Measurements from ENCODE around the gene MGAT4B. TPM values are rescaled to one million over a fixed set of nuclear protein-coding genes. Genes with fewer than 3 reads are reported as not detected.
A peak's percentile ranks its signal among the peaks of the same experiment; 100 is the strongest.

MGAT4B gene
- polyA plus RNA-seq, 2 of the 4 experiments (the other 2 are of a cell fraction), result 57.4 to 166 TPM

DNA sequence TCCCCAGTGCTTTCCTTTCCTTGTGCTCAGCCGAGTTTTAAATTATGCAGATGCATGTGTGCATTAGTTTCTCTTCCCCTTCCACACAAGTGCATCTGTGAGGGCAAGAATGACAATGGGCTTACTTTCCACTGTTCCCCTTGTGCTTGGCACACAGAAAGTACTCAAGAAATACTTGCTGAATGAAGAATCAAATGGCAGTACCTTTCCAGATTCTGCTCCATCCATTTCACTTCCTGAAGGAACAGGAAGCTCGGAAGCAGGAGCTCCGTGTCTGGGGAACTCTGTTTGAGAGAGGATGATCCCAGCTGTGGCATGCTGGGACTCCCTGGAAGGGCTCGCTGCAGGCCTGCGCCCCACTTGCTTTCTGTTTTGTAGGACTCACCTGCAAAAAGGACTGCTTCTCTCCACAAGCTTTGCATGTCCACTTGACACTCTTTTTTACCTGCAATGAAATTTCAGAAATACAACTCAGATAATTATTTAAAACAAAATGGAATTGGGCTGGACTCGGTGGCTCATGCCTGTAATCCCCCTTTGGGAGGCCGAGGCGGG, 46.4 kb upstream of the MGAT4B start:
- ChIA-PET POLR2A (no interaction called here), CTCF (interaction anchor here (0.8 to 1.0 kb wide), 2 partner anchors 20 to 52 kb away, joined by 3 read pairs; no protein-coding TSS in a partner anchor)
- ATAC-seq, result no peak
- WGBS (ENCODE audit: missing lambda C conversion rate), result 85% methylated on average over 8 of the region's 8 CpGs
- peaks cover 3% of the 10 kb centered on the region; the same call in 1 of the 3 replicates for H3K4me1 ChIP-seq
- no peak overlapping the region for H3K27ac ChIP-seq
- H3K9me3 ChIP-seq, result no peaks in the 10 kb centered on the region
- no peak for FAIRE-seq
- DNase-seq (ENCODE audit: low read depth in 1 of 2, low spot score in 1 of 2), result no peak
- no peak for TF ChIP-seq MAZ (IDR thresholded peaks at IDR 0.05; ENCODE audit: borderline replicate concordance, low read depth, low read length)
- TF ChIP-seq HOXB13 (CRISPR knock-in tag; IDR thresholded peaks at IDR 0.05; ENCODE audit: low read depth), result no peak
- no peak for TF ChIP-seq RAD21 (conservative IDR thresholded peaks at IDR 0.05 in 1 of 2, IDR thresholded peaks at IDR 0.05 in 1 of 2)
- TF ChIP-seq SMC3 (IDR thresholded peaks at IDR 0.05), result no peak
- TF ChIP-seq HOXA7 (CRISPR knock-in tag; IDR thresholded peaks at IDR 0.05), result no peak
- TF ChIP-seq ZSCAN20 (CRISPR knock-in tag; IDR thresholded peaks at IDR 0.05), result no peak
- TF ChIP-seq RNF2 (IDR thresholded peaks at IDR 0.05; ENCODE audit: borderline replicate concordance, low read depth), result no peak
- TF ChIP-seq, protein P1, sequence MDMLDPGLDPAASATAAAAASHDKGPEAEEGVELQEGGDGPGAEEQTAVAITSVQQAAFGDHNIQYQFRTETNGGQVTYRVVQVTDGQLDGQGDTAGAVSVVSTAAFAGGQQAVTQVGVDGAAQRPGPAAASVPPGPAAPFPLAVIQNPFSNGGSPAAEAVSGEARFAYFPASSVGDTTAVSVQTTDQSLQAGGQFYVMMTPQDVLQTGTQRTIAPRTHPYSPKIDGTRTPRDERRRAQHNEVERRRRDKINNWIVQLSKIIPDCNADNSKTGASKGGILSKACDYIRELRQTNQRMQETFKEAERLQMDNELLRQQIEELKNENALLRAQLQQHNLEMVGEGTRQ (IDR thresholded peaks at IDR 0.05), result no peak
- TF ChIP-seq CHD2 (IDR thresholded peaks at IDR 0.05; ENCODE audit: low read length, partially characterized antibody), result no peak
- no peak for TF ChIP-seq HOXB5 (CRISPR knock-in tag; IDR thresholded peaks at IDR 0.05)
- no peak for TF ChIP-seq MAFK (IDR thresholded peaks at IDR 0.05; ENCODE audit: partially characterized antibody)
- TF ChIP-seq ZC3H11A (IDR thresholded peaks at IDR 0.05), result no peak
- H3K4me2 ChIP-seq, result no peak overlapping the region
- H3K4me3 ChIP-seq, result no peak overlapping the region

DNA sequence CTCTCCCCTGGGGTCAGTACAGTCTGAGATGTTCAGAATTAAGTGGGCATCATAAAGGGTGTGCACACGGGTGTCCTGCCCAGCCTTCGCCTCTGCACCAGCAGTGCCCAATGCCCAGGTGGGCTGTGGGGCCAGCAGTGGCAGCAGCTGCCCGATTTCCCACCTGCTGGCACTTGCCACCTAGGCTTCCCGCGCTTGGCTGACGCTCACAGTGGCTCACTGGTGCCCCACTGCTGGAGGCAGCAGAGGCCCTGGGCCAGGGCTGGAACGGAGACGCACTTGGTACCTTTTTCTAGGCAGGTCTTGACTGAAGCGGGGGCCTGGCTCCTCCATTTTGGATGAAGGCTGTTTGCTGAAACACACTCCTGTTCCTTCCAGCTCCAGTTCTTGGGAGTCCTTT, 35.0 kb upstream of the MGAT4B start:
- no peak for TF ChIP-seq CHD4 (IDR thresholded peaks at IDR 0.05; ENCODE audit: borderline replicate concordance)
- TF ChIP-seq, protein P2, sequence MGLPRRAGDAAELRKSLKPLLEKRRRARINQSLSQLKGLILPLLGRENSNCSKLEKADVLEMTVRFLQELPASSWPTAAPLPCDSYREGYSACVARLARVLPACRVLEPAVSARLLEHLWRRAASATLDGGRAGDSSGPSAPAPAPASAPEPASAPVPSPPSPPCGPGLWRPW (IDR thresholded peaks at IDR 0.05), result no peak
- TF ChIP-seq TFCP2L1 (CRISPR knock-in tag; IDR thresholded peaks at IDR 0.05), result peak; percentile 25; the same call in 1 of the 2 replicates
- ChIA-PET CTCF (interaction anchor here (0.9 to 2.3 kb wide), 3 partner anchors 15 to 67 kb away, joined by 3 to 9 read pairs (median 4); no protein-coding TSS in a partner anchor), POLR2A (no interaction called here)
- WGBS (ENCODE audit: missing lambda C conversion rate), result 87% methylated on average over 7 of the region's 9 CpGs
- Histone ChIP-seq H3K4me1 (peaks cover 14% of the 10 kb centered on the region; the same call in 1 of the 3 replicates), H3K9me3 (peaks cover 18% of the 10 kb centered on the region), H3K27ac (no peak overlapping the region), H3K4me3 (no peak overlapping the region), H3K4me2 (no peak overlapping the region)
- FAIRE-seq, result no peak
- DNase-seq (ENCODE audit: low read depth in 1 of 2, low spot score in 1 of 2), result no peak
- peak; percentile 3 to 12 for ATAC-seq

DNA sequence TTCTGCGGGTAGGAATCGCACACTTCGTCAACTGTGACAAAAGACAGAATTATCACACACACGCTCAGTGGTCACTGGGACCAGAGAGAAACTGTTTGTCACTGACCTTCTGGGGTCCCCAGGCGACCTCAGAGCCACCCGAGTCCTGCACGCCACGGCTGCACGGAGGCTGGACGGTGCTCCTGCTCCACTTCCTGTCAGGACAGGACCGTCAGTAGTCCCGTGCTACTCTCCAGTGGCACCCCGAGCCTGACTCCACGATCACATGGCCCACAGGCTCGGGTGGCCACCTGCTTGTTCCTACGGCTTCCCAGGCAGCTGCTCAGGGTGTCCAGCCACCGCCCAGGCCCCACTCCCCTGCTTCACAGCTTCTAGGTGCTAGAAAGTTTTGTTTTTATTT, 34.1 kb upstream of the MGAT4B start:
- no peak for DNase-seq (ENCODE audit: low read depth in 1 of 2, low spot score in 1 of 2)
- Histone ChIP-seq H3K4me2 (no peak overlapping the region), H3K27ac (no peak overlapping the region), H3K4me1 (peaks cover 18% of the 10 kb centered on the region; the same call in 1 of the 3 replicates), H3K9me3 (peaks cover 12% of the 10 kb centered on the region; the same call in 2 of the 3 replicates), H3K4me3 (no peak overlapping the region)
- no peak for FAIRE-seq
- TF ChIP-seq RNF2 (IDR thresholded peaks at IDR 0.05; ENCODE audit: borderline replicate concordance, low read depth), result no peak
- peak; percentile 70; the same call in 1 of the 2 replicates for TF ChIP-seq POLR2AphosphoS2 (conservative IDR thresholded peaks at IDR 0.05; ENCODE audit: low read length)
- ATAC-seq, result peak; percentile 12
- WGBS (ENCODE audit: missing lambda C conversion rate), result 84% methylated on average over 17 of the region's 17 CpGs
- ChIA-PET CTCF (interaction anchor here (0.9 to 2.3 kb wide), 3 partner anchors 16 to 68 kb away, joined by 3 to 9 read pairs (median 4); no protein-coding TSS in a partner anchor), POLR2A (no interaction called here)

DNA sequence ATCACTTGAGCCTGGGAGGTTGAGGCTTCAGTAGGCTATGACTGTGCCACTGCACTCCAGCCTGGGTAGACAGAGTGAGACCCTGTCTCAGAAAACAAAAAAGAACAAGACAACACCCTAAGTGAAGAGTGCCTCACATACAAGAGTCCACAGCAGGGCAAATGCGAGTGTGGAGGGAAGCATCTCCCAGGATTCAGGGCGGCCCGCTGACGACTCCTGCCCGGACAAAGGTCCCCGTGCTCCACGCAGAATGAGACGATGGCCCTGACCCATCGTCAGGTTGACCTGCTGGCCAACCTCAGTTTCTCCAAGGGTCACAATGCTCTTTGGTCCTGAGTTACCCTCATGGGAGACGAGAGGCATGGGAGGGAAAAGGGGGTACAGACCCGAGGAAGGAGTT, 33.7 kb upstream of the MGAT4B start:
- Histone ChIP-seq H3K4me1 (peaks cover 18% of the 10 kb centered on the region; the same call in 1 of the 3 replicates), H3K4me3 (no peak overlapping the region), H3K9me3 (peaks cover 8% of the 10 kb centered on the region; the same call in 2 of the 3 replicates), H3K4me2 (no peak overlapping the region), H3K27ac (peak overlapping the region in 1 of 2 experiments; percentile 75; a peak in 2 of 6 replicates)
- peak; percentile 44; the same call in 1 of the 2 replicates for TF ChIP-seq POLR2AphosphoS2 (conservative IDR thresholded peaks at IDR 0.05; ENCODE audit: low read length)
- TF ChIP-seq, protein P1 (IDR thresholded peaks at IDR 0.05), result no peak
- TF ChIP-seq HDAC2 (IDR thresholded peaks at IDR 0.05), result no peak
- TF ChIP-seq, protein P3, sequence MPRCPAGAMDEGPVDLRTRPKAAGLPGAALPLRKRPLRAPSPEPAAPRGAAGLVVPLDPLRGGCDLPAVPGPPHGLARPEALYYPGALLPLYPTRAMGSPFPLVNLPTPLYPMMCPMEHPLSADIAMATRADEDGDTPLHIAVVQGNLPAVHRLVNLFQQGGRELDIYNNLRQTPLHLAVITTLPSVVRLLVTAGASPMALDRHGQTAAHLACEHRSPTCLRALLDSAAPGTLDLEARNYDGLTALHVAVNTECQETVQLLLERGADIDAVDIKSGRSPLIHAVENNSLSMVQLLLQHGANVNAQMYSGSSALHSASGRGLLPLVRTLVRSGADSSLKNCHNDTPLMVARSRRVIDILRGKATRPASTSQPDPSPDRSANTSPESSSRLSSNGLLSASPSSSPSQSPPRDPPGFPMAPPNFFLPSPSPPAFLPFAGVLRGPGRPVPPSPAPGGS (IDR thresholded peaks at IDR 0.05), result no peak
- TF ChIP-seq KDM1A (IDR thresholded peaks at IDR 0.05; ENCODE audit: low read depth), result no peak
- 85% methylated on average over 11 of the region's 11 CpGs for WGBS (ENCODE audit: missing lambda C conversion rate)
- DNase-seq (ENCODE audit: low read depth in 1 of 2, low spot score in 1 of 2), result no peak
- peak; percentile 3 to 14; a peak in 5 of 6 replicates for ATAC-seq
- CTCF ChIA-PET, result interaction anchor here (1.2 to 2.3 kb wide), 2 partner anchors 38 to 135 kb away, joined by 3 to 9 read pairs; no protein-coding TSS in a partner anchor
- POLR2A ChIA-PET, result interaction anchor here (0.8 kb wide), 1 partner anchor 10 kb away, joined by 3 read pairs; no protein-coding TSS in a partner anchor
- FAIRE-seq, result no peak
